Ammon's horn (tissue), 1 donor: Measurements from ENCODE around the gene NUDCD3.

Experiments used
- DNase-seq: peaks from one replicate; pipeline ENCODE4 v3.0.0-alpha.2; 2016; ENCODE audit warnings: low spot score

Gene NUDCD3

DNA sequence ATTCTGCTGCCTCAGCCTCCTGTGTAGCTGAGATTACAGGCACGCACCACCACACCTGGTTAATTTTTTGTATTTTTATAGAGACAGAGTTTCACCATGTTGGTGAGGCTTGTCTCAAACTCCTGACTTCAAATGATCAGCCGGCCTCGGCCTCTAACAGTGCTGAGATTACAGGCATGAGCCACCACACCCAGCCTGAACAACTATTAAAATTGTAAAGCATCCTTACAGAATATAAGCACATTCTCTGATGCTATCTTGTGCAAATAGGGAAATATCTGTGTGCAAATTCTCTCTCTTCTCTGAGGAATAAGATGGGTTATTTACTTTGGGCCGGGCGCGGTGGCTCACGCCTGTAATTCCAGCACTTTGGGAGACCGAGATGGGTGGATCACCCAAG is 12.5 kb downstream of the NUDCD3 start:
- no peak for DNase-seq

DNA sequence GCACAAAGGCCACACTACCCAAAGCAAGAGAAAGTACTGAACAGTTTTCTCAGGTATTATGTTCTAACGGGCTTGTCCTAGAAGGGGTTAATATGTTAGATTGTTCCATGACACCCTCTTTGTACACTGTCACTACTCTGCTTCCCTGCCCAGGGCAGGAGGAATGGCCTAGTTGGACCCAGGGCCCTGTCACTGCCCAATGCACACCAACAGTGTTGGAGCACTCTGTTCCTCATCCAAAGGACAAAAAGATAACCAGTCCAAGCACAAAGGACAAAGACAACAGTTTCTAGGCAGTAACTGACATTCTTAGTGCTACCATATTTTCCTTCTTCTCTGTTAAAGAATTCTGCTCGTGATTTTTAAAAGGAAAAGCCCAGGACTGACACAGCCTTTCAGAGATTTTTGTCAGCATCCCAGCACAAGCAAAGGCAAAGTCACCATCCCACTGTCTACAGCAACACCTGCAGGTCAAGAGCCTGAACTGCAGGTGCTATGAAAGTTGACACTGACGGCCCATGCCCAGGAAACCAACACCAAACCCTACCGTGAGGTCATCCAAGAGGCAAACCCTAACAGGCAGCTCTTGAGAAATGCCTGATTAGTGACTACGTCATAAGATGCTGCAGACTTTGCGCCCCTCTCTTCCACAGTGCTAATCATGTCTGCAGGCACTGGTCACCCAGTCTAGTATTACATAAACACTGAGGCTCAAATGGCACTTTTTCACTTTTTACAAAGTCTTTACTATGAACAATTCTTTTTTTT is 13.2 kb downstream of the NUDCD3 start:
- DNase-seq = peak; percentile 86

DNA sequence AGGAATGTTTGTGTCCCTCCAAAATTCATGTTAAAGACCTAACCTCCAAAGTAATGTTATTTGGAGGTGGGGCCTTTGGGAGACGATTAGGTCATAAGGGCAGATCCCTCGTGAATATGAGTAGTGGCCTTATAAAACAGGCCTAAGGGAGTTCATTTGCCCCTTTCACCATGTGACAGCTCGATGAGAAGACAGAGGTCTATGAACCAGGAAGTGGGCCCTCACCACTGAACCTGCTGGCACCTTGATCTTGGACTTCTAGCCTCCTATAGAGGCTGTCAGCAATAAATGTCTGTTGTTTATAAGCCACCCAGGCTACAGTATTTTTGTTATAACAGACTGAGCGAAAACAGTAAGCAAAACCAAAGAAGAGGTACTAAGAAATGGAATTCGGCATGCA is 14.1 kb downstream of the NUDCD3 start:
- no peak for DNase-seq

DNA sequence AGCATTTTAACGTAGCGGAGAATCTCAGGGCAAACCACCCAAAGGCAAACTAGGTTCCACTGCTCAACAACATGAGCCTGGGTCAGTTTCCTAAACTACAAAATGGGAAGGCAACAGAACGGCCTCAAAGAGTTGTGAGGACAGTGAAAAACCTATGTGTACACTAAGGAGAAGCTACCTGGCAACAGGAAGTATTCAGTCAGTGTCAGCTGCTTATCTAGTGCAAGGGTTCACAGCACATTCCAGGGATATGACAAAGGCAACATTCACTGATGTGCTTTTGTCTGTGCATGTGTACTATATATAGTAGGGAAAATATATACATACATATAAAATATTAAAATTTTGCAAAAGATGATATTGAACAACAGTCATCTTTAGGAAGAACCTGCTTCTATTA is 17.2 kb downstream of the NUDCD3 start:
- no peak for DNase-seq

DNA sequence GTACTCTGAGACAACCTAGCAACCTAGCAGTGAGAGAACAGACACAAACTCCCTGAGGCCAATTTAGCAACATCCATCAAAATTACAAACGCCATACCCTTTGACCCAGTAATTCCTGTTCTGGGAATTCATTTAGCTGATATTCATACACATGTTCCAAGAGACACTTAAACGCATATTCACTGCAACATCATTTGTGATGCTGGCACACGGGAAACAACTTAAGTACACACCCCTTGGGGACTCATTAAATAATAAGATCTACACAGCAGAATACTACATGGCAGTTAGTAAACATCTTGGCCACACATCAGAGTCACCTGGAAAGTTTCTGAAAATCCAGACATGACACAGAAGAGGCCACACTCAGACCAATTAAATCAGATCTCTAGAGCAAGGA is 17.6 kb downstream of the NUDCD3 start:
- no peak for DNase-seq

DNA sequence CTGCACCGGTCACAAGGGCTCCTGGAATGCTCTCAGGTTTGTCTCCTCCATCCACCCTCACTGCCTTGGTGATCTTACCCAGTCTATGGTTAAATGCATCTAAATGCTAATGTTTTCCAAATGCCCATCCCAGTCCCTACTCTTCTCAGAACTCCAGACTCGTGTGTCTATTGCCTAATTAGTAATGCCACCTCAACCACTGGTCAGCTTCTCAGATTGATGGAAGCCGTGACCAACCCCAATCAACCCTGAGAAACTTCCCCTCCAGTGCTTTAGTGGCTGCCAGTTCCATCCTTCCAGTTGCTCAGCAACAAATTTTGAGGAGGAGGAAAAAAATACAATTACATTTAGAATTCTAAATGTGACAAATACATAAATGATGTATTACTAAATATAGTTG is 18.6 kb downstream of the NUDCD3 start:
- peak; percentile 43 for DNase-seq

DNA sequence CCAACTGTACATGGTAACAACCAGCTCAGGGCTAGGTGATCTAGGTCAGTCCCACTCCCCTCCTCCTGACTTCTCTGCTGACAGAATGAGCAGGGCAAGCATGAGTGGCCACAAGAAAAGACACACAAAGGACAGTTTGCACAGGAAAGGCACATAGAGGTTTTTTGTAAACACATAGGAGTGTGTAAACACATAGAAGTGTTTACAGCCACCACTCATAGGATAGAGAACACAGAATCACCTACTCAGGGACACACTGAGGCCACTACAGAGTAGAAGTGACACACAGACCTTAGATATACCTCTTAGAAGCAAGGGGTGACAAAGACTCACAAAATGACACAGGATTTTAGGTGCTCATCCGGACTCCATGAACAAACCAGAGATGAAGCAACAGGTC is 19.0 kb downstream of the NUDCD3 start:
- no peak for DNase-seq

DNA sequence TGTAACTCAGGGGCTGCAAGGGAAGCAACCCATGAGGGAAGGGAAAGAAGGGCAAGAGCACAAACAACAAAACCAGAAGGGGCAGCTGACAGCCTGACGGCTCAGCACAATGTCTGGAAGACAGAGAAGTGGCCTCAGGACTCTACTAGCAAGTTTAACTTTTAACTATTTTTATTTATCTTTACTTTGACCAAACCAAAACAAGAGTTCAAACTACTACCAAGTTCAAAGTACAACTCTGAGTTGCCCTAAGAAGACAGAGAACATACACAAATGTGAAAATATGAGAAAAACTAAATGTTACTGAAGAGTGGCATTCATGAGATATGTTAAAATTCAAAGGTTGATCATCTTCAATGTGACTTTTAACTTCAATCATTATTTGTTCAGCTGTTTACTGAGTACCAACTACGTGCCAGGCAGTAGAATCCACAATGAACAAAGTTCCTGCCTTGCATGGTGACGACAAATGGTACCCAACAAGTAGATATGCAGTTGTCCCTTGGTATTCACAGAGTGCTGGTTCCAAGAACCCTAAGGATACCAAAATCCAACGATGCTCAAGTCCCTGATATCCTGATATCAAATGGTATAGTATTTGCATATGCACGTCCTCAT is 19.7 kb downstream of the NUDCD3 start:
- no peak for DNase-seq

DNA sequence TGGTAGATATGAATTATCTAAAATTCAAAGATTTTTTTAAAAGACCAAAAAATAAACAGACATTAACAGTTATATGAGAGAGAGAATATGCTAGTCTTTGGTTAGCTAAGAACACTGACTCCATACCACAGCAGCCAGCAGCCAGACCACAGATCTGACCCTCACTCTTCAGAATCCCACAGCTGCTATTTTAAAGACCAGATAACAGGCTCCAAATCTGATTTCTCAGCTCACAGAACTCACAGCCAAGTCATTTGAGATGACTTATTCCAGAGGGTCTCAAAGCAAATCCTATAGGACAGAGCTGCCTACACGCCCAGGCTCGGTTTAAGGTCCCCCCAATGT is 20.4 kb downstream of the NUDCD3 start:
- no peak for DNase-seq

DNA sequence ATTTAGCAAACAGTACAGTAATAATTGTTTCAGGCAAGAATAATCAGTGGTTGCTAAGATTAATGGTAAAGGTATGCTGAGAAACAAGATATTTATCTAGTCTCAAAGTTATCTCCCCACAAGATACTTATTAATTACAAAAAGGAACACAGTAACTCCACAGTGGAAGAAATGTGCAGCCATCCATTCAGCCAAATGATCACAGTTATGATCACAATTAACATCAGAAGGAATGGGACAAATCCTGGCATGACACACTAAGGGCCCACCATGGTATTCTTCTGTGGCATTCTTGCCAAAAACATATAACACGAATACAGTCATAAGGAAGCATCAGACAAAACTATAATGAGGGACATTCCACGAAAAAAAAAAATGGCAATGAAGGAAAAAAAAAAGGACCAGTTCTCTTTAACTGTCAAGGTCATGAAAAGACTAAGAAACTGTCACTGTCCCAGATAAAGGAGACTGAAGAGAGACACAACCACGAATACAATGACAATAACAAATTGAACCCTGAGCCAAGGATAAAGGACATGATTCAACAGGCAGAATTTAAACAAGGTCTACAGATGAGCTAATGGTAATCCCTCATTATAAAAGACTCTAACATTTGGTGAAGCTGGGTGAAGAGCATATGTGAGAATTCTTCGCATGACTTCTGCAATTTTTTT is 20.9 kb downstream of the NUDCD3 start:
- no peak for DNase-seq

DNA sequence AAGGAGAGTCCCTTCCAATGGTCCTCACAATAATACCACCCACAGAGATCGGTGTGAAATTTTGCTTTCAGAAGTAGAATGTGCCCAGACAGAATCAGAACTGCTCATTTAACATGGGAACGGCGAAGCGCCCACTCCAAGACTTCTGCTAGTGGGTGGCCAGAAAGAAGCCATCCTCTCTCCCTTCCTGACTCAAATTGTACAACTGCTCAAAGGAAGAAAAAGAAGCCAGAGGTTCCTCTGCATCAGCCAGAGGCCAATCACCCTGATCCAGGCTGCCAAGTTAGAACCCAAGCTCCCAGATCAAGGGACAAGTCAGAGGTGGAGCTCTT is 23.3 kb downstream of the NUDCD3 start:
- no peak for DNase-seq

DNA sequence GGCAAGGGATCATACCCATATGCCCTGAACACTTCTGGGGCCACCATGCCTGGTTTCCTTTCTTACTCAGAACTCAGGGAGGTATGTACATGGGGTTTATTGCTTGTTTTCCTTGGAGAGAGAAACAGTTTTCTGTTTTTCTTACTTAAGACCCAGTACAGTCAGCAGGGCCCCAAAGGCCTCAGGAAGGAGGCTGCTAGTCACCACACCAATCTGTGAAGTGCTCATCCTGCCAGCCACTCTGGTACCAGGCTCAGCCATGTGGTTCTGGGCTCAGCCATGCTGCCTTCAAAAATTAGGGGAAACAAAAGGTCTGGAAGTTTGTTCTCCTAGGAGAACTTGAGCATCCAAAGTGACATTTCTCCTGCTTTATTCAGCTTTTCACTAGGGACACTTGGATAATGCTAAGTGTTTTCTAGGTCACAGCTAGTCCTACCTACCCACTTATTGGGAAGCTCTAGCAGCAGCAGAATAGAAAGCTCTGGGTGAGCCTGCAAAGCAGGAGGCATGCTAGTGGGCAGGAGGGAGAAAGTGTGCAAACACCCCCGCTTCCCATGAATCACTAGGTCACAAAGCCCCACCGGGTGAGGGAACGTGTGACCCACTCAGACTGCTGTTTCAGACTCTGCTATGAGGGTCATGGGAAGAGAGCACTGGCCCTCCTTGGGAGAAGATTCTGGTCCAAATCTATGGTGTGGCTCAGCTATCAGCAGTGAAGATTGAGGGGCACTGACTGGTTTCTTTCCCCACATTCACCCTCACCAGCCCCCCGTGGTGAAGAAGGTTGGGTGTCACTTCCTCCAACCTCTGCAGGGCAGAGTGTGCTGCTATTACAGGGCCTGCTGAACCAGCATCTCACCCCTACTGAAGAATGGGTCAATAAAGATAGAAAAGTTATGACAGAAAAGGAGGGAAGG is 23.9 kb downstream of the NUDCD3 start:
- DNase-seq = no peak

DNA sequence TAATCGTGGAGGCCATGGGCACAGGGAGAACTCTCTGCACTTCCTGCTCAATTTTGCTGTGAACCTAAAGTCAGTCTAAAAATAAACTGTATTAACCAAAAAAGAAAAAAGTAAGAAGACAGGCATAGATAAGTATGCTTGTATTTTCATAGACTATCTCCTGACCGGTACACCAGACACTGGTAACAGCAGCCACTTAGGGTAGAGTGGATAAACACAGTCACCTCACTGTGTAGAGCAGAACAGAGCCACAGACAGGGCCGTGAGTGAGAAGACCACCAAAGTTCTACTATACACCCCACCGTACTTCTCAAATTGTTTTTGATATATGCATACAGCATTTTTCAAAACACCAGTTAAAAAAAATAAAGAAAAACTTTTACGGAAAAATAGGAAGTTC is 25.0 kb downstream of the NUDCD3 start:
- DNase-seq = no peak

DNA sequence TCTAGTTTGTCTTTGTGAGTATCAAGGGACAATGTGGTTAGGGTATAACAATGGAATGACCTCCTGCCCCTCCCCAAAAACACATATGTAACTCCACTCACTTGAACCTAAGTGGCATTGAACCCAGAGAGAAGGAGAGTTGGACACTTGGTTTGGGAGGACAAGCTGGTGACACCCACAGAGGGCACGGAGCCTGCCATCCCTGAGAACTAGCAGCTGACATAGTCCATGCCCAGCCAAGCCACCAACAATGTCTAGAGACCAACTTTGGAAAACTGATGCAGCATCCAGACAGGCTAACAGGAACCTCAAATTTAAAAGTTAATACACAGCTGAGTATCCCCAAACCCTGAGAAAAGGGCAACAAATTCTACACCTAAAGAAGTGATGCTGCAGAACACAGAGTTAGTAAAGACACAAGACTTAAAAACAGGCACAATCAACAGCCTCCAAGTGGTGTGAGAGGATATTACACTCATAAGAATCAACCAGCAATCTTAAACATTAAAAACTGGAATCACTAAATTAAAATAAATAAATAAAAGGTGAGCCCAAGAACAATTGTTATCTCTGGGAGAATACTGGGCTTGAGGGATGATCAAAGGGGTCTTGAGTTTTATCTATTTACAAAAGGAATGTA is 27.2 kb downstream of the NUDCD3 start:
- no peak for DNase-seq

DNA sequence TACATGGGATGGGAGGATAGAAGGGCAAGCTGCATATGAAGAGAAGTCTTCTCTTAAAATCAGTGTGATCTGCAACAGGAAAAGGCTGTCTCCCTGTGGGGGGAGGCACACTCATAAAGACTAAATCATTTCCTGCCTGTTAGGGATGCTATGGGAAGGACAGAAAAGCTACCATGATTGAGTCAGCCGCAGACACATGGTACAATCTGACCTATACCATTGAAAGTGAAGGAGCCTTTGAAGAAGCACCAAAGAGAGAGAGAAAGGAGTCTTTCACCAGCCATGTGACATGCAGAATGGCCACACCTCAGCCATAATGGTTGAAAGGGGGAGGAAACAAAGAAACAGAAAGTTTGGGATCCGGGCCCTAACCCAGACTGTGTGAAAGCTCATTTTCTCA is 29.1 kb downstream of the NUDCD3 start:
- no peak for DNase-seq

DNA sequence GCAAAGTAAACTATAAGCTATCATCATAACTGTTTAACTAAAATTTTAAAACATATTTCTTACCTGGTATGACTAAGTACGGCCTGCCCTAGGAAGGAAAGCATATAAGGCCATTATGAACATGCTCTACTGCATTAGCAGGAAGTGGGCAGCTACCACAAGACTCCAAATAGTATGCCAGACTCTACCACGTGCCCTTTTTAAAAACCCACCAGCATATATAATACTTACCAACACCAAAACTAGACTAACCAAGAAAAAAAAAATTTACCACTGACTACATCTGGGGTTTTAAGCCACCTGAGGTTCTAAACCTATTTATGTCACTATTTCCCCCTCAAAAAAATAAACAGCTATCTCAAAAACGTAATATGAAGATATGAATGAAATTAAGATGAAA is 30.1 kb downstream of the NUDCD3 start:
- no peak for DNase-seq

DNA sequence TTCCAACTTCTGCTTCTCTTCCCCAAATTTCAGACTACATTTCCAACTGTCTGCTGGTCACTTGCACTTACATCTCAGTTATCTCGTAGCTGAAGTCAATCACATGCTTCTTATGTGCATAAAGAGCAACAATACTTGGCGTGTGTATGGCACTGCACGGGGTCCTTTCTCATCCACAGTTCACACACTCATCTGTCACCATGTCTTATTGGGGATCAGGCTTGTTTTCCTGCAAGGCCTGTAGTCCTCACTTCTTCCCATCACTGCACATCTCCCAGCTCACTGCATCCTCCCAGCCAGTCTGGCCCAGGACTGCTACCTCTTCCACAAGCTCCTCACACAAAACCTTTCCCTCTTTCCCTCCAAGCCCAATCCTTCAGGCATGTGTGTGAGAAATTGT is 35.3 kb downstream of the NUDCD3 start:
- no peak for DNase-seq

DNA sequence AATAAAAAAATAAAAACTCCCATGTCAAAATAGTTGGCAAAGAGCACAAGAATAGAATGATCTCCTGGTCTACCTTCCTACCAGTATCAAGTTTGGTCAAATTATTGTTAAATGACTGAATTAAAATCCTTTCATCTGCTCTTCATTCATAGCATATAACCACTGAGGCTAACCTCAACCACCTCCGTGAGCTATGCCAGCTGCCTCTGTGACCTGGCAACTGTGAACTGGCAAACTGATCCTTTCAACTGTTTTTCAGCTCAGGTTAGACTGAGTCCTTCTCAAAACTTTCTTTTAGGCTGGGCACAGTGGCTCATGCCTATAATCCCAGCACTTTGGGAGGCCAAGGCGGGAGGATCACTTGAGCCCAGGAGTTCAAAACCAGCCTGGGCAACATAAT is 36.1 kb downstream of the NUDCD3 start:
- no peak for DNase-seq

DNA sequence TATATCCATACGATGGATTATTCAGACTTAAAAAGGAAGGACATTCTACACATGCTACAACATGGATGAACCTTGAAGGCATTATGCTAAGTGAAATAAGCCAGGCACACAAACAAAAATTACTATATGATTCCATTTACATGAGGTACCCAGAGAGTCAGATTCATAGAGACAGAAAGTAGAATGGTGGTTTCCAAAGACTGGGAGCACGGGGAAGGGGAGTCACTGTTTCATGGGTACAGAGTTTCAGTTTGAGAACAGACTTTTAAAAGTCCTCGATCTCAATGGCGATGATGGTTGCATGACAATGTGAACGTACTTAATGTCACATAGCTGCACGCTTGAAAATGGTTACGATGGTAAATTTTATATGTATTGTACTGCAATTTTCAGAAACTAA is 39.3 kb downstream of the NUDCD3 start:
- no peak for DNase-seq

DNA sequence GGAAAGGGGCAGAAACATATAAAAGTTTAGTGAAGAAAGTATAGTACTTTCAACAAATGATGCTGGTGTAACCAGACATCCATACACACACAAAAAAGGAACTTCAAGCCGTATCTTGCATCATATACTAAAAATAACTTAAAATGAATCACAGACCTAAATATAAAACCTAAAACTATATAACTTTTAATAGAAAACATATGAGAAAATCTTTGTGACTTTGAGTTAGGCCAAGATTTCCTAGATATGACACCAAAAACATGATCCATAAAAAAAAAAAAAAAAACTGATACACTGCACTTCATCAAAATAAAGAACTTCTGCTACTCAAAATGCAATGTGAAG is 40.9 kb downstream of the NUDCD3 start:
- no peak for DNase-seq

DNA sequence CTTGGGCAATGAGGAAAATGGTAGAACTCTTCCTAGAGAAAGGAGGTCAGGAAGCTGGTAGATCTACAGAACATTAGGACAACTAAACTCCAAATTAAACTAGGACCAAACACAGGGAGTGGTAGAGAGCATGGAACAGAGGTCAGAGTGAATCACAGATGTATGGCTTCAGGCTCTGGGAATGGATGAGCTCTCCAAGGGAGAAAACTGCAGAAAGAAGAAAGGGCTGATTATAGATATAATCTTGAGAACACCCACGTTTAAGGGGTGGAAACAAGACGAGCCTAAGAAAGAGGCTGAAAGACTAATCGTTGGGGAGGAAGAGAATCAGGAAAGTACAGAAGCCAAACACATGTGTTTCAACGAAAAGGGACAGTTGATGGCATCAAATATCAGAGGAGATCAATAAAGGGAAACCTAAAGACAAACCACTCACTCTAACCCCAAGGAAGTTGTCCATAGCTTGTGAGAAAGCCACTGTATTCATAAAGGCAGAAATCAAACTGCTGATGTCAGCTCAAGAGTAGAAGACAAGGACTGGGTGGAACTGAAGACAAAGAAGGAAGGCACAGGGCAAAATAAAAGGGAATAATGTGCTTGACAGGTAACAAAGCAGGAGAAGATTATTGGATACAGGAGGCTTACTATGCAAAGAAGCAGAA is 41.4 kb downstream of the NUDCD3 start:
- DNase-seq = no peak
